ENCODE measurements around the gene CAP2.
A peak's percentile ranks its signal among the peaks of the same experiment; 100 is the strongest.

CAP2 gene

DNA sequence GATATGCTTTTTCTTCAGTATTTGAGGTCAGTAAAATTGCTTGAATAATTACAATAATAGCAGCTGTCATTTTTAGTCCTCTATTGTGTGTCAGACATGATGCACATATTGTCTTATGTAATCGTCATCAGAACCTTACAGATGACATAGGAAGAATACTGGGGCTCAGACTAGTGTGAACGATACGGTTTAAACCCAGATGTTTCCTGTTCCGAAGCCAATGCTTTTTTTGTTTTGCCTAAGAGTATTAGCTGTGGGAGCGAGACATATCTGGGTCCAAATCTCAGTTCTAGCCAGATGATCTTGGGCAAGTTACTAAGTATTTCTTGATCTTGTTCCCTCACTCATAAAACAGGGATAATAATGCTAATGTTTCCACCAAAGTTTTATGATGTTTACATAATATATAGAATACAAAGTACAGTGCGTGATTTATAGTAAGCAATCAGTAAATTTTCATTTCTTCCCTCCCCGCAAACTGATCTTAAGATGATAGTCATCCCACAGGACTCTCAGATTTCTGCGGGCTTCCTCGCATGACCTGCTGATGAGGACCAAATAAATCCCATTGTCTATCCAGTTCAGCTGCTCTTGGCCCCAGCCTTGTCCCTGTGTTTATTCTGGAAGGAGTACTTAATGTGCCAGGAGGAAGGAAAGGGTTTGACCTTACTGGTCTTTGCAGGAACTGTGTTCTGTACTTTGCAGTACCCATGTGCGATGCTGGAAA lies 98.2 kb downstream of the CAP2 start:
- H3K4me1 ChIP-seq (ENCODE audit: control insufficient read depth, insufficient read depth, low read length): peaks cover 39% of the 10 kb centered on the region
- peaks cover 3% of the 10 kb centered on the region for H3K36me3 ChIP-seq (ENCODE audit: insufficient read depth, low read length)
- peak overlapping the region; percentile 13 for H3K4me3 ChIP-seq (ENCODE audit: low read length)
- H3K27me3 ChIP-seq (ENCODE audit: control insufficient read depth, insufficient read depth, low read length): no peaks in the 10 kb centered on the region
- H3K9ac ChIP-seq (ENCODE audit: low read depth, low read length): no peak overlapping the region
- H3K9me3 ChIP-seq (replicated peaks; ENCODE audit: low read length): no peaks in the 10 kb centered on the region
- H3K4me2 ChIP-seq (ENCODE audit: low read length): peak overlapping the region; percentile 34

DNA sequence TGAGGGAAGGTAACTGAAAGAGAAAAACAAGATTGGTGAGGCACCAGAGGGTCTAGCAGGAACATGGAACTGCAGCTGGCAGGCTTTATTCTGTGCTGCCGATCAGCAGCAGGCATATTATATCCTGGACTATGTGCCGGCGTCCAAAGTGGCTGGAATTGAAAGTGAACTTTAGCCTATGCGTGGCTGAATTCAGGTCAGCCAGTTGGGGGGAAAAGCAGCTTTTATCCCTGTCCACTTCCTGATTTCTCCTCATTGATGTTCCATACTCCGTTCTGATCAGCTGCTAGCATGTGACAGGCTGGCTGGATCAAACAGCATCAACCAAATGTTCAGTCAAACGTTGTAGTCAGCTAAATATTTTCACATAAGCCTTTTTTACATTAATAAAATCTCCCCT lies 99.0 kb downstream of the CAP2 start:
- H3K4me3 ChIP-seq (ENCODE audit: low read length): no peak overlapping the region
- H3K27me3 ChIP-seq (ENCODE audit: control insufficient read depth, insufficient read depth, low read length): no peaks in the 10 kb centered on the region
- no peaks in the 10 kb centered on the region for H3K9me3 ChIP-seq (replicated peaks; ENCODE audit: low read length)
- peaks cover 3% of the 10 kb centered on the region for H3K36me3 ChIP-seq (ENCODE audit: insufficient read depth, low read length)
- H3K4me1 ChIP-seq (ENCODE audit: control insufficient read depth, insufficient read depth, low read length): peaks cover 39% of the 10 kb centered on the region
- peak overlapping the region; percentile 34 for H3K4me2 ChIP-seq (ENCODE audit: low read length)
- H3K9ac ChIP-seq (ENCODE audit: low read depth, low read length): no peak overlapping the region

DNA sequence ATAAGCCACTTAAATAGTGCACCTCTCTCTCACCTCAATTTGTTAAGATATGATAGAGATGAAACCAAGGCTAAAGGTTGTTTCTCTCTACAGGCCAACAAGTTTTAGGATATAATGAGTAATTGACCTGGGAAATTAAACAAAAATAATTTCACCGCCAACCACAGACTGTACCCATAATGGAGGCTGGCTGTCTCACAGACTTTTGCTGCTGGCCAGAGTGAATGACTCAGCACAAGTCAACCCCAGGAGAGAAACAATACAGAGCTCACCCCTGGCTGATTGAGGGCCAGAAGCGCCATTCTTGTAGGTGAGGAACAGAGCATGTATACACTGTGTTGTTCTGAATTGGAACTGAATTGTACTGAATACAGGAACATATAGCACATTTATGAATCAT lies 99.9 kb downstream of the CAP2 start:
- peaks cover 39% of the 10 kb centered on the region for H3K4me1 ChIP-seq (ENCODE audit: control insufficient read depth, insufficient read depth, low read length)
- no peaks in the 10 kb centered on the region for H3K27me3 ChIP-seq (ENCODE audit: control insufficient read depth, insufficient read depth, low read length)
- H3K4me3 ChIP-seq (ENCODE audit: low read length): no peak overlapping the region
- peaks cover 3% of the 10 kb centered on the region for H3K36me3 ChIP-seq (ENCODE audit: insufficient read depth, low read length)
- no peaks in the 10 kb centered on the region for H3K9me3 ChIP-seq (replicated peaks; ENCODE audit: low read length)
- H3K4me2 ChIP-seq (ENCODE audit: low read length): no peak overlapping the region
- no peak overlapping the region for H3K9ac ChIP-seq (ENCODE audit: low read depth, low read length)

DNA sequence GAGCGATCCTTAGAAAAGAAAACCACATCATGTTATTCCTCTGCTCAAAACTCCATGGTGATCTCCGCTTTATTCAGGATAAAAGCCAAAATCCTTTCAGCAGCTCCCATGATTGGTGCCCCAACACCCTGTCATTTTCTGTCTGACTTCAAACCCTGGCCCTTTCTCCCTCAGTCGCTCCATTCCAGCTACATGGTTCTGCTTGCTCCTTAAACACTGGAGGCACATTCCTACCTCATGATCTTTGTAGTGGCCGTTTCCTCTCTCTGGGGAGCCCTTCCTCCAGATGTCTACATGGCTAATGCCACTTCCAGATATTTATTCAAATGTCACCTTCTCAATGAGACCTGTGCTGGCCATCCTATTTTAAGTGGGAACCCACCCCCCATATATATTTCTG lies 100.8 kb downstream of the CAP2 start:
- no peaks in the 10 kb centered on the region for H3K9me3 ChIP-seq (replicated peaks; ENCODE audit: low read length)
- no peaks in the 10 kb centered on the region for H3K27me3 ChIP-seq (ENCODE audit: control insufficient read depth, insufficient read depth, low read length)
- no peak overlapping the region for H3K4me2 ChIP-seq (ENCODE audit: low read length)
- peaks cover 39% of the 10 kb centered on the region for H3K4me1 ChIP-seq (ENCODE audit: control insufficient read depth, insufficient read depth, low read length)
- H3K36me3 ChIP-seq (ENCODE audit: insufficient read depth, low read length): peaks cover 3% of the 10 kb centered on the region
- no peak overlapping the region for H3K9ac ChIP-seq (ENCODE audit: low read depth, low read length)
- no peak overlapping the region for H3K4me3 ChIP-seq (ENCODE audit: low read length)

- Histone ChIP-seq H3K4me3 (ENCODE audit: low read length) (no peak overlapping the region), H3K9ac (ENCODE audit: low read depth, low read length) (no peak overlapping the region), H3K9me3 (replicated peaks; ENCODE audit: low read length) (no peaks in the 10 kb centered on the region), H3K27me3 (ENCODE audit: control insufficient read depth, insufficient read depth, low read length) (no peaks in the 10 kb centered on the region), H3K4me2 (ENCODE audit: low read length) (no peak overlapping the region), H3K36me3 (ENCODE audit: insufficient read depth, low read length) (peaks cover 3% of the 10 kb centered on the region), H3K4me1 (ENCODE audit: control insufficient read depth, insufficient read depth, low read length) (peaks cover 39% of the 10 kb centered on the region)
Measured at GRCh38 chr6:17494919-17495318, 101.5 kb downstream of the CAP2 start.

DNA sequence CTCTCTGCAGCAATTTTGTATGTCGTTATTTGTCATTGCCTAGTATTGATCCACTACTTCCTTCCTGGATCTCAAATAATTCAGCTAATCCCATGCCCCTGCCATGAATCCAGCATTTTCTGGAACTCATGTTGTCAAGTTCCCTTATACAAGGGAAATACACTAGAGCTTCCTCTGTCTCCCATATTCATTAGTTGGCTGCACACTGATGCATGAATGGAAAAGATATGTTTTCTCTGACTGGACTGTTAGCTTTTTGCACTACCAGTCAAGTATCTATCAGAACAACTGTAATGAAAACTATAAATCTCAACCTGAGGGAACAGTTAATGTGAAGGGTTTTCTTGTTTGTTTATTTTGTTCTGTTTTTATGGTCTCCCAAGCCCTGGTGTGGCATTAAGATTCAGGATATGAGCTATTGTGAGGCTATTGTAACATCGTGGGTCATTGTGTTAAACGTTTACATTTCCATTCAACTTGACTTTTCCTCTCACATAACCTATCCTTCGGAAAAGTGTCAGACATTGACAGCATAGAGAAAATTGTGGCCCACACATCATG lies 104.2 kb downstream of the CAP2 start:
- no peak overlapping the region for H3K4me3 ChIP-seq (ENCODE audit: low read length)
- peaks cover 16% of the 10 kb centered on the region for H3K4me1 ChIP-seq (ENCODE audit: control insufficient read depth, insufficient read depth, low read length)
- no peaks in the 10 kb centered on the region for H3K9me3 ChIP-seq (replicated peaks; ENCODE audit: low read length)
- H3K4me2 ChIP-seq (ENCODE audit: low read length): no peak overlapping the region
- H3K9ac ChIP-seq (ENCODE audit: low read depth, low read length): no peak overlapping the region
- H3K36me3 ChIP-seq (ENCODE audit: insufficient read depth, low read length): peaks cover 3% of the 10 kb centered on the region
- H3K27me3 ChIP-seq (ENCODE audit: control insufficient read depth, insufficient read depth, low read length): no peaks in the 10 kb centered on the region

DNA sequence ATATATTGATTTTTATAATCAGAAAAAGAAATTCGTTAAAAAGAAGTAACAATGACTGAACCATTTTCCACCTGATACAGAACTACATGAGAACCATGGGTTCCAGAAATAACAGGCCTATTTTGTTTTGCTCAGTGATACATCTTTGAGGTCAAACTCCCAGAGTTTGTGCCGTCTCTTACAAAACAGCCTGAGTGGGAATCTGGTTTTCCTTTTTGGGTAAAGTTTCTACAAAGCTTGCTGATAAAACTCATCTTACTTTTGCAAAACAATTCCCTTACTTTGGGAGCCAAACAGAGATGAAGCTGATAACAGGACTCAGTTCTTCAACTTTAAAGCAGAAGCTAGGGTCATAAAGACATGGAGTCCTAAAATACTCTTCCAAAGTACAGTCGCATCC lies 108.0 kb downstream of the CAP2 start:
- H3K36me3 ChIP-seq (ENCODE audit: insufficient read depth, low read length): no peaks in the 10 kb centered on the region
- H3K4me3 ChIP-seq (ENCODE audit: low read length): no peak overlapping the region
- no peak overlapping the region for H3K9ac ChIP-seq (ENCODE audit: low read depth, low read length)
- H3K4me1 ChIP-seq (ENCODE audit: control insufficient read depth, insufficient read depth, low read length): peaks cover 7% of the 10 kb centered on the region
- no peaks in the 10 kb centered on the region for H3K27me3 ChIP-seq (ENCODE audit: control insufficient read depth, insufficient read depth, low read length)
- H3K4me2 ChIP-seq (ENCODE audit: low read length): no peak overlapping the region
- no peaks in the 10 kb centered on the region for H3K9me3 ChIP-seq (replicated peaks; ENCODE audit: low read length)

DNA sequence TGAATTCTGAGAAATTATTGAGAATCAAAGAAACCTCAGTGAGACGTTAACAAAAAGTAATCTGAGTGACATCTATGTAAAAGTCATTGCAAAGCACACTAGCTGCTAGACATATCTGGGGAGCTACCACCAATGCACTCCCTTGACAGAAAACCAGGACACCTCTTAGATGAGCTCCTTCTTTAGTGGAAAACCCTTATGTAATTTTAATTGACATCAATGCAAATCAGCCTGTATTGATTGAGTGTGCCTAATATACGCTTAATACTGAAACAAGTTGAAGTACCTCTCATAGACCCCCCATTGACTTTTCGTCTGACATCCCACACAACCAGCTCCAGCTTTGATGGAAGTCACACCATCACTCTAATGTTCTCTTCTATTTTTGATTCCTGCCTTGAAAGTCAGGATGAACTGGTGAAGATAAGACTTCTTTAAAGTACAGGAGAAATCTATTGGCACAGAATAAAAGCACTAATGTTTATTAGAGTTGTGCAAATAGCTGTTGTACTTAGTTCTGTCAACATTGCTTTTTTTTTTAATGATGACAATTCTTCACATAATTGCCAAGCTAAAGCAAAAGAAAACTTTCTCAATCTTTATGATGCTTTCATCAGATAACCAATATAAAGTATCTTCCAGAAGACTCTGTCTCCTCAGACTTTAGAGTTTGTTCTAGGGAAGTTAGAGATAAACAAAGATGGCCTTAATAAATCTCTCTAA lies 108.7 kb downstream of the CAP2 start:
- no peaks in the 10 kb centered on the region for H3K9me3 ChIP-seq (replicated peaks; ENCODE audit: low read length)
- H3K4me3 ChIP-seq (ENCODE audit: low read length): no peak overlapping the region
- H3K9ac ChIP-seq (ENCODE audit: low read depth, low read length): no peak overlapping the region
- H3K36me3 ChIP-seq (ENCODE audit: insufficient read depth, low read length): no peaks in the 10 kb centered on the region
- no peaks in the 10 kb centered on the region for H3K27me3 ChIP-seq (ENCODE audit: control insufficient read depth, insufficient read depth, low read length)
- peaks cover 7% of the 10 kb centered on the region for H3K4me1 ChIP-seq (ENCODE audit: control insufficient read depth, insufficient read depth, low read length)
- H3K4me2 ChIP-seq (ENCODE audit: low read length): no peak overlapping the region

GRCh38 chr6:17503051-17503450 lies 109.7 kb downstream of the CAP2 start:
- Histone ChIP-seq H3K4me2 (ENCODE audit: low read length) (no peak overlapping the region), H3K9ac (ENCODE audit: low read depth, low read length) (no peak overlapping the region), H3K27me3 (ENCODE audit: control insufficient read depth, insufficient read depth, low read length) (no peaks in the 10 kb centered on the region), H3K36me3 (ENCODE audit: insufficient read depth, low read length) (no peaks in the 10 kb centered on the region), H3K9me3 (replicated peaks; ENCODE audit: low read length) (no peaks in the 10 kb centered on the region), H3K4me1 (ENCODE audit: control insufficient read depth, insufficient read depth, low read length) (peaks cover 7% of the 10 kb centered on the region), H3K4me3 (ENCODE audit: low read length) (no peak overlapping the region)

DNA sequence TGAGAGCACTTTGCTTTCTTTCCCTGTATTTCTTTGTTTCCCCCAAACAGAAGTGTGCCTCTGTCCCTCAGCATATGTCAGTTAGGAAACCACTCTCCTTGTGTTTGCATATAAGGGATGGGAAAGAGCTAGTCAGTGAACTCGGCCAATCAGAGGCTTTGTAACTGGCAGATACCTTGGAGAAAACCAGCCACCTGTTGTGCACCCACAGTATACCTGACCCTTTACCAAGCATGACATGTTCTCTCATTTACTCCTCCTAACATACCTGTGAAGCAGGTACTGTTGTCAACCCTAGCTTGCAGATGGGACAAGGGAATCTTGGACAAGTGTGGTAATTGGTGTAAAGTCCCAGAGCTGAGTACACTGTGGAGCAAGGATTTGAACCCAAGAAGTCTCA lies 110.6 kb downstream of the CAP2 start:
- no peak overlapping the region for H3K9ac ChIP-seq (ENCODE audit: low read depth, low read length)
- no peak overlapping the region for H3K4me2 ChIP-seq (ENCODE audit: low read length)
- peaks cover 7% of the 10 kb centered on the region for H3K4me1 ChIP-seq (ENCODE audit: control insufficient read depth, insufficient read depth, low read length)
- no peaks in the 10 kb centered on the region for H3K27me3 ChIP-seq (ENCODE audit: control insufficient read depth, insufficient read depth, low read length)
- no peaks in the 10 kb centered on the region for H3K36me3 ChIP-seq (ENCODE audit: insufficient read depth, low read length)
- H3K9me3 ChIP-seq (replicated peaks; ENCODE audit: low read length): no peaks in the 10 kb centered on the region
- no peak overlapping the region for H3K4me3 ChIP-seq (ENCODE audit: low read length)

GRCh38 chr6:17505062-17505476 lies 111.7 kb downstream of the CAP2 start:
- no peak overlapping the region for H3K4me3 ChIP-seq (ENCODE audit: low read length)
- H3K4me1 ChIP-seq (ENCODE audit: control insufficient read depth, insufficient read depth, low read length): peaks cover 7% of the 10 kb centered on the region
- no peak overlapping the region for H3K4me2 ChIP-seq (ENCODE audit: low read length)
- no peaks in the 10 kb centered on the region for H3K9me3 ChIP-seq (replicated peaks; ENCODE audit: low read length)
- H3K36me3 ChIP-seq (ENCODE audit: insufficient read depth, low read length): no peaks in the 10 kb centered on the region
- no peaks in the 10 kb centered on the region for H3K27me3 ChIP-seq (ENCODE audit: control insufficient read depth, insufficient read depth, low read length)
- no peak overlapping the region for H3K9ac ChIP-seq (ENCODE audit: low read depth, low read length)
